Glomerular visceral epithelial cell (primary cell): Measurements from ENCODE around the gene B4GALNT3.

Experiments used
- DNase-seq: peaks from one replicate; pipeline ENCODE4 v3.0.0-alpha.2; 2016; ENCODE audit errors: extremely low spot score

Gene B4GALNT3

DNA sequence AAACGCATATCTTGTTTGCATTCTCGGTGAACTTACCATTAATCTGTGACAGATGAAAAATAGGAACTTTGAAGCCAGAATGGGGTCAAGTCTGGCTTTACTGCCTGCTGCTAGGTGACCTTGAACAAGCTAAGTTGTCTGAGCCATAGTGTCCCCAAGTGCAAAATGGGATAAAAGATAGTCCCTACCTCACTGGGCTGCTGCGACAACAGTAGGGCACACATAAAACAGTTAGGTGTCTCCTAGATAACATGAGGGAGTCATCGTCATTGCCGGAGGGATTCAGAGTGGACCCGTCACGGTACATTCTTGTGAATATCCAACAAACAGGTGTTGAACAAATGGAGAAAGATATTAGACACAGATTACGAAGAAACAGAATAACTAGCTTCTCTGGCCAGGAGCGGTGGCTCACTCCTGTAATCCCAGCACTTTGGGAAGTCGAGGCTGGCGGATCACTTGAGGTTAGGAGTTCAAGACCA is 132.3 kb downstream of the B4GALNT3 start:
- DNase-seq: no peak

DNA sequence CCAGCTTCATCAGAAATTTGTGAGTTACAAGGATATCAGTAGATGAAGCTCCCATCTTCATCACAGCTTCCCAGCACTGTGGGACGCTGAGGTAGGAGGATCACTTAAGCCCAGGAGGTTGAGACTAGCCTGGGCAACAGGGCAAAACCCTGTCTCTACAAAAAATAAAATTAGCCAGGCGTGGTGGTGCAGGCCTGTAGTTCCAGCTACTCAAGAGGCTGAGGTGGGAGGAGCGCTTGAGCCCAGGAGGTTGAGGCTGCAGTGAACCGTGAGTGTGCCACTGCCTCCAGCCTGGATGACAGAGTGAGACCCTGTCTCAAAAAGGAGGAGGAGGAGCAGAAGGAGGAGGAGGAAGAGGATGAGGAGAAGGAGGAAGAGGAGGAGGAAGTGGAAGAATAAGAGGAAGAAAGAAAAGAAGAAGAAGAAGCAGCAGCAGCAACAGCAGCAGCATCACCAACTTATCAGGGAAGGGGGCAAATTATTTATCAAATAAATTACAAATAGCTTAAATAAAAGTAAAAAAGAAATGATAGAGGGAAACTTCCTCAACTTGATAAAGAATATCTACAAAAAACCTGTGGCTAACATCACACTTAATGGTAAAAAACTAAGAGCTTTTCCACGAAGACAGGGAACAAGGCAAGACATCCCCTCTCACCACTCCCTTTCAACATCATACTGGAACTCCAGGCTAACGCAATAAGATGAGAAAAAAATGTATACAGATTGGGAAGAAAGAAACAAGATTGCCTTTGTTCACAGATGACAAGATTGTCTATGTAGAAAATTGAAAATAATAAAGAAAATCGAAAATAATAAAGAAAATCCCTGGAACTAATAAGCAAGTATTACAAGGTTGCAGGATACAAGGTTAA is 133.9 kb downstream of the B4GALNT3 start:
- no peak for DNase-seq

DNA sequence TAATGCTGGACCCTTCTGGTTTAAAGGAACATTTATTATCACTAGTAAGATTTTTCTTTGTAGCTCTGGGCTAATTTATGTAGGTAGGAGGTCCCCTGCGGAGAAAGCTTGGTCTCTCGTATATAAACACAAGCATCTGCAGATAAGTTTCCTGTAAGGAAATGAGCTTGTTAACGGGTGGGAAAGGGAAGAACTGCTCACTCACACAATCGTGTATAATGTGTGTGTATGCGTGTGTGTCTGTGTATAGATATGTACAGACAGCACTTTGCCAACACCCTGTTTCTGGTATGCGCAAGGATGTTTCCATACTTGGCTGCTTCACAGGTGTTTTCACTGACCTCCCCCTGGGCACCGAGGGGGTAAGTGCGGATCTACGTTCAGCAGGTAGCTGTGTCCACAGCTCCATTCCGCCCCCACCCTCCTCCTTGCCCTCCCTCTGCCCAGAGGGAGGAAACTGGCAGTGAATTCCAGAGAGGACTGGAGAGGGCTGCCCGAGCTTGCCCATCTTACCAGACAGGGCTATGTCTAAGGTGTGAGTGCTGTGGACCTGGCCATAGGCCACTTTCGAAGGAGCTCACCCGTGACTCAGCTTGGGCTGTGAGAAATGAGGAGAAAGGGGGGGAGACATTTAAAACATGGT is 138.3 kb downstream of the B4GALNT3 start:
- no peak for DNase-seq

DNA sequence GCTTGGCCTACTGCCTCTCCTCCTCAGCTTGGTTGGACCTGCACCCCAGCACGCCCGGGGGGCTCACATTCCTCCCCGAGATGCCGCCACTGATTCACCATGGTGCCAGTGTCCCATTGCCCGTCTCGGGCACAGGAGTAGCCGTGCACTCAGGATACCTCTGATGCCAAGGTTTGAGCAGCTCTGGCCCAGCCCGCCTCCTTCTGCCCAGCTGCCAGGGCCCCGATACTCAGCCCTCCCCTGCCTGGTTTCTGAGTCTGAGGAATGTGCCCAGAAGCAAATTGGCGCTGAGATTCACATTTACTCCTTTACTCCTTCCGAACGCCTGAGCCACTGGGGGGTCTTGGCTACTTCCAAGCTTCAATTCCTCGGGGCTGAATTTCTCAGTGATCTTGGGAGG is 140.0 kb downstream of the B4GALNT3 start:
- no peak for DNase-seq

DNA sequence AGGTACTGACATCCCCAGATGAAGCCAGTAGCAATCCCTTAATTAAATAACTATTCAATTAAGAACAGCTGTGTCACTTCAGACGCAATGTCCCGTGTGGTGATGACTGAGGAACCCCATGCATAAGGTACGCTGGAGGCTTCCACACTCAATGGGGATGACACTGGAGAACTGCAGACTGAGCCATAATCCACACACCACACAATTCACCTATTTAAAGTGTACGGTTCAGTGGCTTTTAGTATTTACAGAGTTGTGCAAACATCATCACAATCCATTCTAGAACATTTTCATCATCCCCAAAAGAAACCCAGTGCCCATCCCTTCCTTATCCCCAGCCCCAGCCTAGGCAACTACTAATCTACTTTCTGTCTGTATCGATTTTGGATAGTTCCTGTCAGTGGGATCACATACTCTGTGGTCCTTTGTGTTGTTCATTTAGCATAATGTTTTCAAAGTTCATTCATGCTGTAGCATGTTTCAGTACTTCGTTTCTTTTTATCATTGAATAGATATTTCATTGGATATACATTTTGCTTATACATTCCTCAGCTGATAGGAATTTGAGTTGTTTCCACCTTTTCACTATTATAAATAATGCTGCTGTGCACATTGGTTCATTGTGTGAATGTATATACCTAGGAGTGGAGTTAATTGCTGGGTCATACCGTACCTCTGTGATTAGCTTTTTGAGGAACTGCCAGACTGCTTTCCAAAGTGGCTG is 142.4 kb downstream of the B4GALNT3 start:
- no peak for DNase-seq

DNA sequence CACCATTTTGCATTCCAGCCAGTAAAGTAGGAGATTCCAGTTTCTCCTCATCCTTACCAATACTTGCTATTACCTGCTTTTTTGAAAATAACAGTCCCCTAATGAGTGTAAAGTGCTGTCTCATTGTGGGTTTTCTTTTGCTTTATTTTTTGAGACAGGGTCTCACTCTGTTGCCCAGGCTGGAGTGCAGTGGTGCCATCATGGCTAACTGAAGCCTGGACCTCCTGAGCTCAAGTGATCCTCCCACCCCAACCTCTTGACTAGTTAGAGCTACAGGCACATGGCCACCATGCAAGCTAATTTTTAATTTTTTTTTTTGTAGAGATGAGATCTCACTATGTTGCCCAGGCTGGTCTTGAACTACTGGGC is 142.9 kb downstream of the B4GALNT3 start:
- DNase-seq: no peak

DNA sequence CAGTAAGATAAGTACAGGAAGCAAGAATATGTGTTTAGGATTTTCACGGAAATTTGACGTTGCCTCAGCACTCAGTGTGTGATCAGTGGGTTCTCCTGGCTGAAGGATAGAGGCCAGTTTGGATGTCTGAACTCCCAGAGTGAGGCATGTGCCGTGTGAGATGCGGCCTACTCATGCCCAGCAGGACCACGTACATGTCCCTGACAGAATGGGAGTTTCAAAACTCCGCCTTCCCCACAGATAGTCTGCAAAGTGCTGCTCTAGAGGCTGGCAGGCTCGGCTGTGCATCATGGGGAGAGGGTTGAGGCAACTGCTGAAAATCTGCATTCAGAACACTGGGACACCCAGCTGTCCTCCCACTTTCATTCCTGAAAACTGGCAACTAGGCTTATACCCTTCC is 145.2 kb downstream of the B4GALNT3 start:
- DNase-seq: no peak

DNA sequence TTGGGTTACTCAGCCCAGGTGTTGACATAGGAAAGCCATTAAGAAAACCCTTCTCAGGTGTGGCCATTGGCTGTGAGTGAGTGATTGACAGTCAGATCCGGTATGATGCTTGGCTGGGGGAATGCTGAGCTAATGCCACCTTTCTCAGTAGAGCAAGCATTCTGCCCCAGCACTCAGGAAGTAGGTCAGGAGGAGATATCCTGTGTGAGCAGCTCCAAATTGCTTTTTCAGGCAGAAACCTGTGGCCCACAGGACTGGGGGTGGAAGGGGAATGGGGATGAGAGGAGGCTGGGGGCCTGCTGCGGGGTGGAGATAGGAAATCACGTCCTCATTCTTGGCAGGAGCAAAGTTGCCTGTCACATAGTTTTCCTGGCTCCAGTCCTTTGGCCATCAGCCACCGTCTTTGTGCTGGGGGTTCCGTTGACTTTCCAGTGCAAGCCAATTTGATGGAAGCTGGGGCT is 147.8 kb downstream of the B4GALNT3 start:
- DNase-seq: no peak

DNA sequence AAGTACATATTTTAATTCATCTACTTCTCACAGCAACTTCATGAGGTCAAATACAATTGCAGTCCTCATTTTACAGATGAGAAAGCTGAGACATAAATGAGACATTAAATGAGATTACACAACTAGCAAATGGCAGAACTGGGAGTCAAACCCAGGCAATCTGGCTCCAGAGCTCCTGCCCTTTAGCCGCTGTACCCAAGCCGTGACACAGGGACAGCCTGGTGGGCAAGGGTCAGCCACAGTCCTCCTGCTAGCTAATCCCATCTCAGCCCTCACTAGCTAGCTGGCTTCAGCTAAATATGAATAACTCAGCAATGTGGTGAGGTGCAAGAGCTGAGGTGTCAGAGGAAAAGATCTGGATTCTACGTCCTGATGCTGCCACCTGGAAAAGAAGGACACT is 148.7 kb downstream of the B4GALNT3 start:
- no peak for DNase-seq

DNA sequence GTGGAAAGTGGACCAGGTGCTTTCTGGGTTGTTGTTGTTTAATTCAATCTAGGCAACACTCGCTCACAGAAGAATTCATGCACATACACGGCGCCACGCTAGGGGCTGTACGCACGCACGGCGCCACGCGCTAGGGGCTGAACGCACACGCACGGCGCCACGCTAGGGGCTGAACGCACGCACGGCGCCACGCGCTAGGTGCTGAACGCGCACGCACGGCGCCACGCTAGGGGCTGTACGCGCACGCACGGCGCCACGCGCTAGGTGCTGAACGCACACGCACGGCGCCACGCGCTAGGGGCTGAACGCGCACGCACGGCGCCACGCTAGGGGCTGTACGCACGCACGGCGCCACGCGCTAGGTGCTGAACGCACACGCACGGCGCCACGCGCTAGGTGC is 149.2 kb downstream of the B4GALNT3 start:
- no peak for DNase-seq

DNA sequence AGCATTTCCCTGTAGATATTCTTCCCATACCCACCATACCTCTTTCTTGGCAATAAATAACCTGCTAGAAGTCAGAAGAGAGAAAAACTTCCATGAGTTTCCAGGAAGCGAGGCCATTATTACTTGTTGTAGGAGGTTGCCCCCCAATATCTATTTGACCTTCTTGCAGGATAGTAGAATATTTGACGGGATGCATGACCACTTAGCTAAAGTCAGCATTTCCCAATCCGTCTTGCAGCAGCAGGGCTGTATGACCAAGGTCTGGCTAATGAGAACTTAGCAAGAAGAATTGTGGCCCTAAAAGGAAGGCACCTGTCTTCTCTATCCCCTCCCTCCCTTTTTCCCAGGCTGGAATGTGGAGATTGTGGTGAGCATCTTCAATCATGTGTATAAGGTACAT is 152.0 kb downstream of the B4GALNT3 start:
- no peak for DNase-seq

DNA sequence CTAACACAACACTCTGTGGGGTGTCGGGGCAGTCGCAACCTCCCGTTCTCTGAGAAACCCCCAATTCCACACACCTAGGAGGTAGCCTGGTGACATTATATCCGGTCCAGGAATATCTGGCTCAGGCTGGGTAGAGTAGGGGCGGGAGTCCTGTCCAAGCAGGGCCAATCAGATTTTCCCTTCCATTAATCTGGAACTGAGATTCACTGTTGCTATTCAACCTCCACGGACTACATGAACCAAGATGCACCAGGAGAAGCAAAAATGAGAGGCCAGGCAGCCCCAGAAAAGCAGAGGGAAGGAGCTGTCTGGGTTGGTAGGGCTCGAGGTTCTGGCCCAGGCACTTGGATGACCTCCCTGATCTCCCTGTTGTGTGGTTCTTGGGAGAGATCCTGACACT is 152.6 kb downstream of the B4GALNT3 start:
- DNase-seq: no peak

DNA sequence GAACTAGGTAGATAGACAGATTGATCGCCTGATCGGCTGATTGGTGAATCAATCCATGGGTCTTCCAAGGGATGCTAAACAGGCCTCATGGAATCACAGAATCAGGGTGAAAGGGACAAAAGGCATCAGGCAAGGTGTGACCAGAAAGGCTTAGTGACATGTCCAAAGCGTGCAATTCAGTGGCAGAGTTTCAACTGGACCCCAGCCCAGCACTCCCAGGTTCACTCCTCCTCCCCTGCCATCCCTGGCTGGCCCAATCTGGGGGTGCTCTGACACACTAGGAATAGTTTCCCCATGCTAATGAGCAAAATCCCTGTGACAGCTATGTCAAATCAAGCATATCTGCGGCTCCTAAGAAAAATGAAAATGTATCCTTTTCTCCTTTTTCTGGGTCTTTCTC is 153.1 kb downstream of the B4GALNT3 start:
- no peak for DNase-seq
